ENCODE results near the gene AKAP12.

The AKAP12 gene

GRCh38 chr6:151284548-151285017 lies 44.8 kb downstream of the AKAP12 start:
- DNase-seq (ENCODE audit: low read depth): no peak

- peak; percentile 75 for DNase-seq (ENCODE audit: low read depth)
These were observed 45.4 kb downstream of the AKAP12 start for GRCh38 chr6:151285122-151285521.

- no peak for DNase-seq (ENCODE audit: low read depth)
These were observed 46.4 kb downstream of the AKAP12 start for GRCh38 chr6:151286214-151286613.

GRCh38 chr6:151288712-151289398 lies 49.1 kb downstream of the AKAP12 start:
- no peak for DNase-seq (ENCODE audit: low read depth)

GRCh38 chr6:151289399-151290007 lies 49.7 kb downstream of the AKAP12 start:
- peak; percentile 56 for DNase-seq (ENCODE audit: low read depth)

DNA sequence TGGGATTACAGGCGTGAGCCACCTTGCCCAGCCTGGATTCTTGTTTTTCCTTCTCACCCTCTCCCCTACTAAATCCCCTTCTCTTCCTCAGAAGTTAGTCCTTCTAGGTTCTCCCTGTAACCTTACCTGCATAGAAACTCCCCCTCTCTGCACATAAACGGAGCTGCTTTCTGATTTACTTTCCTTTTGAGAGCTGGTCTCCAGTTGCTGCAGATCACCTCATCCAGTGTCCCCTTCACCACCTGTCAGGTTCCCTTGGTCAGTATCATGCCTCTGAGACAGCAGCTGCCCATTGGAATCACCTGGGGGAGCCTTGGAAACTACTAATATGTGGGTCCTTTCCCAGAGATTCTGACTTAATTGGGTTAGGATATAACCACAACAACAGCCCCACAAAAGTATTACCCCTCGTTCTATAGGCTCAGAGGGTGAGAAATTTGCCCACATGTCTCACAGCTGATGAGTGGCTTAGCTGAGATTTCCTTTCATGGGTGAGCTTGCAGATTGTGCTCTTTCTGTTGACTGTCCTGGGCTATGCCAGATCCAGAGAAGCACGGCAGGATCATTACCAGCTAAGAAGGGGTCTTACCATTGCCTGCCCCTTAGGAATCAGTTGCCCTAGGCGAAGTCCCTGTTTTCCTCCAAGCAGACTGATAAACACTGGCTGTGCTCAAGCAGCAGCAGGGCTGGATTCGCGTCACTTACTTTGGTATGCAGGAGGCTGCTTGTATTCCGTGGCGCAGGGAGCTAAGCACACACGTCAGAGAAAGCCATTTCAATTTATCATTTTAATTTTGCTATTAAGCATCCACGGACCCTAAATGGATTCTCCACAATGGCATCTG lies 51.3 kb downstream of the AKAP12 start:
- DNase-seq (ENCODE audit: low read depth): peak; percentile 90

DNA sequence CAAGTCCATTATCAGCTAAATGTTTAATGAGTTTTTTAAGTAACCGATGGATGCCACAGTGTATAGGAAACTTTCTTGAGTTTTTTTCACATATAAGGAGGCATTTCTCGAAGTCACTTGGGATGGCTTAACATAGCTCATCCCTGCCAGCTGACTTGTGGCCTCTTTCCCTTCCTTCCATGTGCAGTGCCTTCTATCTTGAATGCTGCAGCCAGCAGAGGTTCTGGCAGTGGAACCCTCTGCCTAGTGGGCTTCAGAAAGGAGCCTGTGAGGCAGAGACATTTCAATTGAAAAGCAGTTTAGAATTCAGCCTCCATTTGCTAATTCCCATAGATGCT lies 51.9 kb downstream of the AKAP12 start:
- DNase-seq (ENCODE audit: low read depth): no peak

GRCh38 chr6:151292974-151293687 lies 53.4 kb downstream of the AKAP12 start:
- peak; percentile 92 for DNase-seq (ENCODE audit: low read depth)

DNA sequence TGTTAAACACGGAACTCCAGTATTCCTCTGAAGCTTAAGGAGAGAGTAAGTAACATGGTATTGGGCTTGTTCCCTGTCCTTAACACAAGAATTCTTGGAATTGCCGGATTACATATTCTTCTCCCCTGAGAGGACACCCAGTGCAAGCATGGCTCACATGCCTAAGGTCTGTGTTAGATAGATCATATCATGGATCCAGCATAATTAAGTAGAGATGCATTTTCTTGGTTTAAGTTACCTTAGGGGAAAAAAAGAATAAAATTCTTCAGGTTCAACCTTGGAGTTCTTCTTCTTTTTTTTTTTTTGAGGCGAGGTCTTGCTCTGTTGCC lies 53.9 kb downstream of the AKAP12 start:
- DNase-seq (ENCODE audit: low read depth): no peak

DNA sequence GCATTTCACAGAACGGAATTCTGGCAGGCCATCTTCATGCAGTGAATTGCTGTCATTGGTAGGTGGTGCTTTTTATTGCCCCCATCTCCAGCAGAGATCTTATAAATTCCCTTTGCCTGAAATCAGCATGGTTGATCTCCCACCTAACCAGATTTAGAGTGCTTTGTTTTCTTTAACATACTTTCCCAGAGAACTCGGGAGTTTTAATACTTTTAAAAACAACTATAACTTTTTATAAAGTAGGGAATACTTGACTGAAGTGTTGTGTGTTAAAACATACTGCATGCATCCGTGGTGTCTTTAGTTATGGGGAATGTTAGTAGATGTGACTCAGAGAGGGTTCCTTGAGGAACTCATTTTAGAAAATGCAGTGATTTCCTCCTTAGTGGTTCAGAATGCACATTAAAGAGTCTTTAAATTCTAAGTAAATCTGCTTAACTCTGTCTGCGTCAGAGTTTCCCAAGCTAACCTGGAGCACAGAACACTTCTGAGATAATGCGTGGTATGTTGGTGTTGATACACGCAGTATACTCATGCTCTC lies 54.9 kb downstream of the AKAP12 start:
- peak; percentile 59 for DNase-seq (ENCODE audit: low read depth)

DNA sequence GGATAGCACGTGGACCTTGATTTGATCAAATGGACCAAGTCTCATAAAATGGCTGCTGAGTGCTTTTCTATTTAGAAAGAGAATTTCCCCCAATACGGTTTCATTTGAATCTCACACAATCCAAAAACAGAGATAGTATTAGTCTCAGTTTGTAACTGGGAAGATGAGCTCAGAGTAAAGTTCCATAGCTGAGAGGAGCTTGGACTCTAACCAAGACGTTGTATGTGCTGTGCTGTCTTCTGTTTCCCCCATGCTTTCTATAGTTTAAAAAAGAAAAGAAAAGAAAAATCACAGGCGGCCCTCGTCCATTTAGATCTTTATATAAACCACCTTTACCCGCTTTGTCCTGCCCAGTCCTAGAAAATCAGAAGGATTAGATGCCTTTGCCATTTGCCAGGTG lies 58.1 kb downstream of the AKAP12 start:
- DNase-seq (ENCODE audit: low read depth): no peak

- DNase-seq (ENCODE audit: low read depth): no peak
These were observed 59.2 kb downstream of the AKAP12 start for GRCh38 chr6:151299011-151299410.

GRCh38 chr6:151300267-151300991 lies 60.7 kb downstream of the AKAP12 start:
- peak; percentile 45 for DNase-seq (ENCODE audit: low read depth)

DNA sequence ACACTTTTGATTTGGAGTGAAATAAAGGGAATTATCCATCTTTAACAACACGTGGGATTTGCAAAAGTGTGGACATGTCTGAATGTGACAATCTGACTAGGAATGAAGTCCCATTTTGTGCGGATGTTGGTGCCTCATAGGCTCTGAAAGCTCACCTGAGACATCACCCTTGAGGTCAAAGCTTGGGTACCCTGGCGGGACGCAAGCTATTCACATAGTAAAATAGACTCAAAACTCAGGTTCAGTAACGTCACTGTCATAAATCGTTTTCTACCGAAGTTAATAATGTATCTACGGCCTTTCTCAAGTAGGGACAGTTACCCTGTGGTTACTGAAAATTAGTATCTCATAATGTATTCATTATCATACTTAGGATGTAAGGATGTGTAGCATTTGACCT lies 61.8 kb downstream of the AKAP12 start:
- DNase-seq (ENCODE audit: low read depth): no peak

DNA sequence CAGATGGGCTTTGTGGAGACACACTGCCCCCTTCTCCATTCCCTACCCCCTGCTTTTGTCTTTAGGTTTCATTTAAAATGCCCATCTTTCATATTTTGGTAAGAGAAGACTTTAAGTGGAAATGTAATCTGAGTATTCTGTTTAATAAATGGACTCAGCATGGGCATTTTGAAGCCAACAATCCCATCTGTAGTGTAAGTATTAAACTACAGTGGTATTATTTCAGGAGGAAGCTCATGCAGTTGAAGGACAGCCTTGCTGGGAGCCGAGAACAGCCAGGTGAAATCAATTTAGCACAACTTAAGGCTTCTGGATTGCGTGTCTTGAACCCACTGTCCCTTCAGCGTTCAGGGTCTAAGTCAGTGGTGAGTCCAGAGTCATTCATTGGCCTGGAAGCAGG lies 63.5 kb downstream of the AKAP12 start:
- DNase-seq (ENCODE audit: low read depth): no peak

GRCh38 chr6:151306269-151306783 lies 66.6 kb downstream of the AKAP12 start:
- no peak for DNase-seq (ENCODE audit: low read depth)

DNA sequence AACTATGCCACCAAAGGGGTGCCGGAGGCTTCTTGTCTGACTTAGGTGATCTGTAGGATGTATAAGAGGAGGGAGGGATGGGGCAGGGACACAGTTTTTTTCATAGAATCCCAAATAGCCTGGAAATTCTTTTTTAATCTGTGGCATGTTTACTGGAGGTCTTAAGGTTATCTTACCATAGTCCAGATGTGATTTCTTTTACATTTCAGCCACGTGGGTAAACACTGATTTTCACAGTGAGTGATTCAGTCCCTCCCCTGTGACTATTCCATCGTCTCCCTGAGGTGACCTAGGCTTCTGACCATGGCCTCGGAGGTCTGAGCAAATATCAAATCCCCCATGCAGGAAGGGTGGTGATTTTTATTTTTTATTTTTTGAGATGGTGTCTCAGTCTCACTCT lies 67.7 kb downstream of the AKAP12 start:
- DNase-seq (ENCODE audit: low read depth): no peak

DNA sequence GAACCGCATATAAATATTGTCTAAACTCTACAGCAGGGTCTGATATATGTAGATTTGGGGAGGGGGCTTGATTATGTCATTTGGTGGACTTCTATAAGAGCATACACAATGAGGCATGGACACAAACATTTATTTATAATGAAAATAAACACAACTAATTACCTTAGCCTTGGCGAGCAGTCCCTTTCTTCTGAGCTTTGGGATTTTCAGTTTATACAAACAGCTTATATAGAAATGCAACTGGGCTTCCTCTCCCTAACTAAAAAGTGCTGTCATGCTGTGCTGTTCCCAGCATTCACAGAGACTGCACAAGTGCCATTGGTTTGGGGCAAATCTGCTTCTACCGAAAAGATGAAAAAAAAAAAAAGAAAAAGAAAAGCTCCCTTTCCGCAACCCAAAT lies 69.9 kb downstream of the AKAP12 start:
- no peak for DNase-seq (ENCODE audit: low read depth)

DNA sequence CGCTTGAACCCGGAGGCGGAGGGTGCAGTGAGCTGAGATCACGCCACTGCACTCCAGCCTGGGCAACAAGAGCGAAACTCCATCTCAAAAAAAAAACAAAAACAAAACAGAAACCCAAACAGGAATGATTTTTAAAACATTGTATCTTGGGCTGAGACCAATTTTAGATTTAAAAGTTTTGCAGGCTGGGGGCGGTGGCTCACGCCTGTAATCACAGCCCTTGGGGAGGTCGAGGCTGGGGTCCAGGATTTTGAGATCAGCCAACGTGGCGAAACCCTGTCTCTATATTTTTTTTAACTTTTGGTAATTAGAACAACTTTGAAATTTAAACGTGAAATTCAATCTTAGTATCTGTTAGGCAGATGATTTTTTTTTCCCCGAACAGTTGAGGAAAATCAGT lies 70.5 kb downstream of the AKAP12 start:
- DNase-seq (ENCODE audit: low read depth): no peak

DNA sequence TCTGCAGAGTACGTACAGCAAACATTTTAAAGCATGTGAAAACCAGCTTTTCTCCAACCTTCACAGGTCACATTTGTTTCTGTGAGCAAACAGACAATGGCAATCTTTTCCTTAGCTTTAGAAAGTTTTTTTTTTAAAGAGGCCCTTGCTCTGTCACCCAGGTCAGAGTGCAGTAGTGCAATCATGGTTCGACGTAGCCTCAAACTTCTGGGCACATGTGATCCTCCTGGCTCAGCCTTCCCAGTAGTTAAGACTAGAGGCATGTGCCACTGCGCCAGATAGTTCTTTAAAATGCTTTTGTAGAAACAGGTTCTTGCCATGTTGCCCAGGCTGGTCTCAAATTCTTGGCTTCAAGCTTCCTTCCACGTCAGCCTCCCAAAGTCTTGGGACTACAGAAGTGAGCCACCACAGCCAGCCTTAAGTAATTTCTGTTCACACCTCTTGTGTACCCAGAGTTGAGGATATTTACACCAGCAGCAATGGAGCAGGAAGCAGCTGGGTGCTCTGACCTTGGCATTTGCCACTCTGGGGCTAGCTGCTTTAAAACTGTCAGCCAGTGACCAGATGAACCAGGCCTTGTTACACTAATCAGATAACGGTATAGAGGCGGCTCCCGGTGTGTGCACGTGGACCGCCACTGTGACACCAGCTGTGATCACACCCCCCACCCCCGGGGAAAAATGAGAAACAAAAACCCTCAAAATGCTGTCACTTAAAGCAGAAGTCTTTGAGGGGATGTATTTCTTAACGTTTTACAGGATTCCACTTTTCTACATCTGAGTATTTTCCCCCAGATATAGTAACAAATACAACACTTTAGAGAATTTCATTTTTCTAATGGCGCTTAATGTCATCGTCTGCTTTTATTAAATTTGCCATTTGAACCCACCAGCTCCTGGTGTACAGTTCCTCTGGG lies 71.3 kb downstream of the AKAP12 start:
- DNase-seq (ENCODE audit: low read depth): no peak
